ENCODE measurements around the gene ZIC4. TPM values are rescaled to one million over a fixed set of nuclear protein-coding genes. Genes with fewer than 3 reads are reported as not detected.

Gene ZIC4
- total and polyA plus RNA-seq, 2 of the 8 experiments (the other 6 are each of a cell fraction or from before 2014, with no cell fraction given): 0.03 to 0.13 TPM

GRCh38 chr3:147412917-147413685 lies 6.8 kb upstream of the ZIC4 start:
- no peak overlapping the region for H4K5ac ChIP-seq (ENCODE audit: insufficient read length, low read depth, low read length)
- H2BK5ac ChIP-seq (ENCODE audit: low read depth, low read length): peak overlapping the region; percentile 67; the same call in 1 of the 2 replicates
- no peaks in the 10 kb centered on the region; a peak in 1 of 4 replicates for H3K9me3 ChIP-seq (ENCODE audit: insufficient read depth in 2 of 2, low read depth in 1 of 2, low read length in 1 of 2)
- no peak overlapping the region for H3K14ac ChIP-seq (ENCODE audit: insufficient read length)
- no peak overlapping the region for H4K91ac ChIP-seq (replicated peaks; ENCODE audit: insufficient read length, low read length)
- H2BK20ac ChIP-seq (ENCODE audit: low read length): peak overlapping the region; percentile 98; the same call in 1 of the 2 replicates
- peaks cover 14% of the 10 kb centered on the region for H3K23me2 ChIP-seq (ENCODE audit: low read depth, low read length)
- no peak overlapping the region for H3K23ac ChIP-seq (ENCODE audit: insufficient read length)
- ChIA-PET CTCF (ENCODE audit: partially characterized antibody) (interaction anchor here (0.7 to 17.2 kb wide), 7 partner anchors 9 to 102 kb away, joined by 3 to 485 read pairs (median 6); partner anchors contain the start of gene ZIC4), POLR2A (ENCODE audit: partially characterized antibody) (interaction anchor here (1.0 to 5.8 kb wide), 8 partner anchors 8 to 56 kb away, joined by 3 to 26 read pairs (median 6); no protein-coding TSS in a partner anchor)
- WGBS, 2 experiments (ENCODE audit: extremely low coverage in 1 of 2, insufficient coverage in 1 of 2, insufficient read length in 1 of 2, insufficient replicate concordance in 2 of 2, low coverage in 1 of 2, low lambda C conversion rate in 2 of 2, missing lambda C conversion rate in 1 of 2): 2% methylated on average over 36 of the region's 37 CpGs; no CpG with 5 or more reads in 1 of the 2 experiments
- FAIRE-seq (no peak), DNase-seq (ENCODE audit: low read depth in 1 of 2, low spot score in 2 of 2) (peak in 1 of 2 experiments; percentile 77)
- peaks cover 0 to 4% (median 0%) of the 10 kb centered on the region in 4 experiments; a peak in 1 of 8 replicates for H3K36me3 ChIP-seq (ENCODE audit: control insufficient read depth in 2 of 4, insufficient read depth in 4 of 4, low read length in 3 of 4)
- no peak overlapping the region for H2AFZ ChIP-seq (ENCODE audit: low read length)
- H3K4ac ChIP-seq (replicated peaks; ENCODE audit: insufficient read length, low read depth, low read length): no peak overlapping the region
- H3K27me3 ChIP-seq (replicated peaks in 1 of 4; ENCODE audit: control insufficient read depth in 3 of 4, extremely low read depth in 1 of 4, insufficient read depth in 3 of 4, low read length in 3 of 4): peaks cover 60 to 98% (median 85%) of the 10 kb centered on the region in 4 experiments
- H3K4me1 ChIP-seq (replicated peaks in 1 of 4; ENCODE audit: control insufficient read depth in 3 of 4, insufficient read depth in 4 of 4, low read length in 3 of 4): peaks cover 0 to 27% (median 20%) of the 10 kb centered on the region in 4 experiments; a peak in 6 of 7 replicates
- peak overlapping the region; percentile 82 to 91 for H3K4me2 ChIP-seq (ENCODE audit: insufficient read depth in 1 of 2, low read depth in 2 of 2, low read length in 2 of 2)
- H3K79me2 ChIP-seq (ENCODE audit: control insufficient read depth in 1 of 2, insufficient read depth in 2 of 2, low read length in 2 of 2): no peaks in the 10 kb centered on the region
- peak overlapping the region; percentile 14 to 54 (median 28); a peak in 6 of 8 replicates for H3K4me3 ChIP-seq (ENCODE audit: extremely low read depth in 1 of 4, insufficient read depth in 2 of 4, low read depth in 3 of 4, low read length in 4 of 4)
- no peak overlapping the region for H3K27ac ChIP-seq (ENCODE audit: low read depth, low read length)
- H4K20me1 ChIP-seq (replicated peaks in 1 of 2; ENCODE audit: control insufficient read depth in 1 of 2, insufficient read depth in 2 of 2, low read length in 2 of 2): peaks cover 8 to 22% of the 10 kb centered on the region in 2 experiments
- H2BK15ac ChIP-seq (ENCODE audit: low read length): peak overlapping the region; percentile 88; the same call in 1 of the 2 replicates
- H3K56ac ChIP-seq (replicated peaks; ENCODE audit: insufficient read length, low read depth, low read length): no peak overlapping the region
- H4K8ac ChIP-seq (ENCODE audit: extremely low read depth, insufficient read depth, low read length): no peak overlapping the region
- H3K18ac ChIP-seq (ENCODE audit: extremely low read depth, low read length): peak overlapping the region; percentile 53; the same call in 1 of the 2 replicates
- H3K9ac ChIP-seq (replicated peaks in 1 of 4; ENCODE audit: extremely low read depth in 1 of 4, low read depth in 3 of 4, low read length in 3 of 4): no peak overlapping the region
- H2AK5ac ChIP-seq (ENCODE audit: low read depth, low read length): no peak overlapping the region
- peak overlapping the region; percentile 92; the same call in 1 of the 2 replicates for H2BK12ac ChIP-seq (ENCODE audit: low read depth, low read length)
- H3K79me1 ChIP-seq (ENCODE audit: low read depth, low read length): no peaks in the 10 kb centered on the region
- no peak overlapping the region for H2BK120ac ChIP-seq (replicated peaks; ENCODE audit: low read depth, low read length)
- TF ChIP-seq CTBP2 (IDR thresholded peaks at IDR 0.05; ENCODE audit: borderline replicate concordance, insufficient read depth, insufficient read length, low read length): peak; percentile 100
- TF ChIP-seq EZH2 (IDR thresholded peaks at IDR 0.05; ENCODE audit: low read depth, low read length, severe bottlenecking): peak; percentile 92
- TF ChIP-seq ASH2L (IDR thresholded peaks at IDR 0.05; ENCODE audit: low read length): peak; percentile 89
- no peak for TF ChIP-seq CBX5 (IDR thresholded peaks at IDR 0.05; ENCODE audit: low read depth, low read length)
- TF ChIP-seq POLR2A (IDR thresholded peaks at IDR 0.05; ENCODE audit: control extremely low read depth in 1 of 2, low read depth in 2 of 2, low read length in 2 of 2): no peak
- TF ChIP-seq SAP30 (IDR thresholded peaks at IDR 0.05; ENCODE audit: insufficient read depth, insufficient replicate concordance, low read length): peak; percentile 44
- peak; percentile 8; the same call in 1 of the 2 replicates for TF ChIP-seq SP1 (IDR thresholded peaks at IDR 0.05; ENCODE audit: low read depth, low read length)
- TF ChIP-seq SUZ12 (IDR thresholded peaks at IDR 0.05; ENCODE audit: low read length): peak; percentile 98
- TF ChIP-seq GTF2F1 (IDR thresholded peaks at IDR 0.05; ENCODE audit: borderline replicate concordance, low read depth, low read length): no peak

Data from H1 (cell line).